HG03064 (cell line): ENCODE results near the gene PSMA7.

Source experiments
- ATAC-seq: cut with Tn5 transposase; IDR thresholded peaks from one replicate; pipeline ENCODE4 v1.9.1; 2021; ENCODE audit warnings: low read depth; ENCODE audit not compliant: unreplicated experiment

Gene PSMA7

GRCh38 chr20:62172666-62173065 is 29.5 kb upstream of the PSMA7 start:
- ATAC-seq = no peak

GRCh38 chr20:62171245-62171644 is 28.1 kb upstream of the PSMA7 start:
- no peak for ATAC-seq

- ATAC-seq = no peak
These were observed 27.3 kb upstream of the PSMA7 start for GRCh38 chr20:62170536-62170935.

- no peak for ATAC-seq
These were observed 25.8 kb upstream of the PSMA7 start for GRCh38 chr20:62168890-62169435.

GRCh38 chr20:62168061-62168460 is 24.9 kb upstream of the PSMA7 start:
- no peak for ATAC-seq

GRCh38 chr20:62167474-62167873 is 24.3 kb upstream of the PSMA7 start:
- ATAC-seq = no peak

- ATAC-seq = no peak
These were observed 22.7 kb upstream of the PSMA7 start for GRCh38 chr20:62165762-62166399.

- ATAC-seq = no peak
These were observed 21.9 kb upstream of the PSMA7 start for GRCh38 chr20:62164879-62165761.

- no peak for ATAC-seq
These were observed 21.0 kb upstream of the PSMA7 start for GRCh38 chr20:62163986-62164762.

GRCh38 chr20:62163485-62163865 is 20.3 kb upstream of the PSMA7 start:
- ATAC-seq = no peak

GRCh38 chr20:62162765-62163484 is 19.7 kb upstream of the PSMA7 start:
- no peak for ATAC-seq

- ATAC-seq = no peak
These were observed 18.2 kb upstream of the PSMA7 start for GRCh38 chr20:62161347-62161746.

GRCh38 chr20:62160876-62161275 is 17.7 kb upstream of the PSMA7 start:
- no peak for ATAC-seq

GRCh38 chr20:62160253-62160652 is 17.1 kb upstream of the PSMA7 start:
- no peak for ATAC-seq

- no peak for ATAC-seq
These were observed 16.6 kb upstream of the PSMA7 start for GRCh38 chr20:62159839-62160238.

- no peak for ATAC-seq
These were observed 15.9 kb upstream of the PSMA7 start for GRCh38 chr20:62159052-62159451.

- no peak for ATAC-seq
These were observed 15.3 kb upstream of the PSMA7 start for GRCh38 chr20:62158541-62158940.

GRCh38 chr20:62158088-62158400 is 14.8 kb upstream of the PSMA7 start:
- ATAC-seq = no peak

GRCh38 chr20:62157387-62158087 is 14.3 kb upstream of the PSMA7 start:
- no peak for ATAC-seq
